Lung (tissue), 12 donors: ENCODE results near the gene BARX1. TPM values are rescaled to one million over a fixed set of nuclear protein-coding genes. Genes with fewer than 3 reads are reported as not detected.

Experiments used
- ATAC-seq: fragments of 200-7000 bp; cut with Tn5 transposase; one replicate; pipeline ENCODE4 v1.9.1; 2020; ENCODE audit warnings: moderate number of reproducible peaks; ENCODE audit not compliant: insufficient read depth, low FRiP score
- DNase-seq, 3 donors: peaks; one replicate each; pipeline ENCODE4 v3.0.0-alpha.2; 2013 to 2017
- H3K27ac ChIP-seq, 2 donors: one replicate each; pipeline ENCODE4 v1.5.1; 2013; ENCODE audit warnings: mild to moderate bottlenecking in 2 of 2, moderate library complexity in 2 of 2, control low read depth in 1 of 2, inconsistent platforms in 1 of 2, low read depth in 1 of 2, low read length in 1 of 2
- H3K27me3 ChIP-seq, 3 donors: one replicate each; pipeline ENCODE4 v1.5.1; 2013; ENCODE audit warnings: low read length in 2 of 3; ENCODE audit not compliant: control insufficient read depth in 3 of 3, insufficient read depth in 3 of 3
- H3K36me3 ChIP-seq, 4 donors: one replicate each; pipeline ENCODE4 v1.5.1; 2013; ENCODE audit warnings: low read length in 4 of 4, mild to moderate bottlenecking in 1 of 4, moderate library complexity in 1 of 4; ENCODE audit not compliant: control insufficient read depth in 4 of 4, insufficient read depth in 4 of 4
- H3K4me1 ChIP-seq, 5 donors: one replicate each; pipeline ENCODE4 v1.5.1; 2013; ENCODE audit warnings: low read length in 5 of 5, mild to moderate bottlenecking in 2 of 5, moderate library complexity in 1 of 5; ENCODE audit not compliant: control insufficient read depth in 5 of 5, insufficient read depth in 5 of 5
- H3K4me3 ChIP-seq: one replicate; pipeline ENCODE4 v1.5.1; 2013; ENCODE audit warnings: mild to moderate bottlenecking, control low read depth, moderate library complexity
- H3K9ac ChIP-seq, 2 donors: one replicate each; pipeline ENCODE4 v1.5.1; 2013; ENCODE audit warnings: low read length in 2 of 2, control low read depth in 1 of 2; ENCODE audit not compliant: insufficient read depth in 1 of 2
- H3K9me3 ChIP-seq, 4 donors: one replicate each; pipeline ENCODE4 v1.5.1; 2013; ENCODE audit warnings: low read length in 3 of 4, mild to moderate bottlenecking in 1 of 4, moderate library complexity in 1 of 4; ENCODE audit not compliant: control insufficient read depth in 4 of 4, insufficient read depth in 3 of 4
- WGBS, 2 donors: extraction: QIAGEN DNeasy Blood & Tissue Kit; methylation state at CpG; one replicate each; pipeline ENCODE4 v1.1.7; 2013; 5-methylcytosine and 5-hydroxymethylcytosine counted together
- polyA plus RNA-seq, 2 donors: library from polyadenylated mRNA; stranded (reverse); fragments of 200-250 nt; gene quantifications; one replicate each; pipeline ENCODE4 v1.2.1, GENCODE V29; 2013
- total RNA-seq, 2 donors: library from RNA; depleted of rRNA in 1 of 2; stranded (reverse); fragments of >200 nt in 1 of 2; gene quantifications; one replicate each; pipeline ENCODE4 v1.2.1, GENCODE V29; 2014 to 2021
- TF ChIP-seq, protein P1 (sequence below): IDR thresholded peaks from 2 replicates; pipeline ENCODE4 v1.5.1; 2012; ENCODE audit warnings: mild to moderate bottlenecking; ENCODE audit errors: control extremely low read depth, extremely low read depth
- donor health status: control.
- donor health status: control.
- donor health status: Bipolar disorder and iron deficiency.
- donor health status: healthy.
- donor health status: DM: yes; HTN: yes; CAD: no.

Gene BARX1
- total and polyA plus RNA-seq, 4 donors, result 0.08 to 0.09 TPM; not detected in 2

DNA sequence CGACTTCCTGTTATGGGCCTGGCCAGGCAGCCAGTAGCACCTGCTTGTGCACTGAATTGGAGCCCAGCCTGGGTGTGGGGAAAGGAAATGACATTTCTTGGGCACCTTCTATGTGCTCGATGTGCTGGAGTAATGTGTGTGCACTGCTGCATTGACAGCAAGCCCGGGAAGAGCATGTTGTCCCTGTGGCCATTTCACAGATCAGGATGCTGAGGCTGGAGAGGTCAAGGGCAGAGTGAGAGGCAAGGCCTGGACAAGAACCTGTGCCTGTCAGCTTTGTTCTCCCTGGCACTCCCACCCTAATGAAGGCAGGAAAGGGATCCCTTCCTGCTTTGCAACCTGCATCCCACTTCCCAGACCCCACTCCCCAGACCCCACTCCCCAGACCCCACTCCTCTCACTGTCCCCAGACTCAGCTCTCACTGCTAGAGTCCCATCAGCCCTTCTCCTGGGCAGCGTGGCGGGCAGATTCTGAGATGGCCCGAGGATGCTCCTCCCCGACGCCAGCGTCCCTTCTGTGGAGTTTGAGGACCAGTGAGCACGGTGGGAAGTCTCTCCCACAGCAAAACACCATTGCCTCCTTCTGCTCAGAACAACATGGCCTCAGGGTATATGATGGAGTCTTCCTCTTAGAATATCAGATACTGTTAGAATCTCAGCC, 49.6 kb downstream of the BARX1 start:
- no peak overlapping the region for H3K9ac ChIP-seq
- no peaks in the 10 kb centered on the region for H3K36me3 ChIP-seq
- TF ChIP-seq, protein P1, sequence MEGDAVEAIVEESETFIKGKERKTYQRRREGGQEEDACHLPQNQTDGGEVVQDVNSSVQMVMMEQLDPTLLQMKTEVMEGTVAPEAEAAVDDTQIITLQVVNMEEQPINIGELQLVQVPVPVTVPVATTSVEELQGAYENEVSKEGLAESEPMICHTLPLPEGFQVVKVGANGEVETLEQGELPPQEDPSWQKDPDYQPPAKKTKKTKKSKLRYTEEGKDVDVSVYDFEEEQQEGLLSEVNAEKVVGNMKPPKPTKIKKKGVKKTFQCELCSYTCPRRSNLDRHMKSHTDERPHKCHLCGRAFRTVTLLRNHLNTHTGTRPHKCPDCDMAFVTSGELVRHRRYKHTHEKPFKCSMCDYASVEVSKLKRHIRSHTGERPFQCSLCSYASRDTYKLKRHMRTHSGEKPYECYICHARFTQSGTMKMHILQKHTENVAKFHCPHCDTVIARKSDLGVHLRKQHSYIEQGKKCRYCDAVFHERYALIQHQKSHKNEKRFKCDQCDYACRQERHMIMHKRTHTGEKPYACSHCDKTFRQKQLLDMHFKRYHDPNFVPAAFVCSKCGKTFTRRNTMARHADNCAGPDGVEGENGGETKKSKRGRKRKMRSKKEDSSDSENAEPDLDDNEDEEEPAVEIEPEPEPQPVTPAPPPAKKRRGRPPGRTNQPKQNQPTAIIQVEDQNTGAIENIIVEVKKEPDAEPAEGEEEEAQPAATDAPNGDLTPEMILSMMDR, result no peak
- no peak for ATAC-seq
- no peaks in the 10 kb centered on the region for H3K9me3 ChIP-seq
- peaks cover 0 to 5% (median 0%) of the 10 kb centered on the region in 3 donors for H3K27me3 ChIP-seq
- H3K4me3 ChIP-seq, result no peak overlapping the region
- H3K27ac ChIP-seq, result no peak overlapping the region
- no peaks in the 10 kb centered on the region for H3K4me1 ChIP-seq
- DNase-seq, result no peak
- 86 to 90% methylated on average over 10 of the region's 10 CpGs for WGBS, 2 donors

DNA sequence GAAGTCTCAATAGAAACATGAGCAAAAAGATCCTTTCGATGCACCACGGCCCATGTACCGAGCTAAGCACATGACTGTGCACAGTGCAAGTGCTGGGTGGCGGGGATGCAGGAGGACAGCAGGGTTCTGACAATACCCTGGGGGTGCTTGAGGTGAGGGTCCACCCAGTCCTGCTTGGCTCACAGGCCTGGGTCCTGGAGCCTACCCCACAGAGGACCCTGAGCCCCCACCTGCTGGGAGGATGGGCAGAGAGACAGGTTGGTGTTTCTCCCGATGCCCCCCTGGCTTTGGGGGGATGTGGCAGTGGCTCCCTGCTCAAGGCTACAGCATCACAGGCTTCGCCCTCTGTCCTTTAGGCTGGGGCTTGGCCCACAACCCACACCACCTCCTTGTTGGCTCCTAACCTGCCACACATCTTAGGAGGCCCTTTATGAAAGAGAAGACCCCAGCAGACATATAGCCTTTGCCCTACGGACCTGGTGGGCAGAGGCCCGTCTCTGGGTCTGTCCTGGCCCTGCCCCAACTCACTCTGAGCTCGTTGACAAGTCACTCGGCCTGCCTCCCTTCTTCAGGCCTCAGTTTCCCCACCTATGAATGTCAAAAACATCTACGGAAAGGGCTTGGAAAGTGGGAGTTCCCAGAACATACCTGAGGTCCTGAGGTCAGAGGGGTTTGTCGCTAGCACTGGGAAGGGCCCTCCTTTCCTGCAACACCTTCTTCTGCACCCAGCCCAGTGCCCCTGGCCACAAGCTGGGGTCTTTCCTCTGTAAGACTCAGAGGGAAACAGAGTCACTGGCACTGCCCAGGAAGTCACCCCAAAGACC, 50.3 kb downstream of the BARX1 start:
- 83 to 91% methylated on average over 12 of the region's 12 CpGs for WGBS, 2 donors
- Histone ChIP-seq H3K4me3 (no peak overlapping the region), H3K27me3 (peaks cover 0 to 4% (median 0%) of the 10 kb centered on the region in 3 donors), H3K9me3 (peaks cover 0 to 2% (median 0%) of the 10 kb centered on the region in 4 donors), H3K27ac (no peak overlapping the region), H3K4me1 (no peaks in the 10 kb centered on the region), H3K36me3 (no peaks in the 10 kb centered on the region), H3K9ac (no peak overlapping the region)
- TF ChIP-seq, protein P1, result no peak
- ATAC-seq, result no peak
- no peak for DNase-seq

DNA sequence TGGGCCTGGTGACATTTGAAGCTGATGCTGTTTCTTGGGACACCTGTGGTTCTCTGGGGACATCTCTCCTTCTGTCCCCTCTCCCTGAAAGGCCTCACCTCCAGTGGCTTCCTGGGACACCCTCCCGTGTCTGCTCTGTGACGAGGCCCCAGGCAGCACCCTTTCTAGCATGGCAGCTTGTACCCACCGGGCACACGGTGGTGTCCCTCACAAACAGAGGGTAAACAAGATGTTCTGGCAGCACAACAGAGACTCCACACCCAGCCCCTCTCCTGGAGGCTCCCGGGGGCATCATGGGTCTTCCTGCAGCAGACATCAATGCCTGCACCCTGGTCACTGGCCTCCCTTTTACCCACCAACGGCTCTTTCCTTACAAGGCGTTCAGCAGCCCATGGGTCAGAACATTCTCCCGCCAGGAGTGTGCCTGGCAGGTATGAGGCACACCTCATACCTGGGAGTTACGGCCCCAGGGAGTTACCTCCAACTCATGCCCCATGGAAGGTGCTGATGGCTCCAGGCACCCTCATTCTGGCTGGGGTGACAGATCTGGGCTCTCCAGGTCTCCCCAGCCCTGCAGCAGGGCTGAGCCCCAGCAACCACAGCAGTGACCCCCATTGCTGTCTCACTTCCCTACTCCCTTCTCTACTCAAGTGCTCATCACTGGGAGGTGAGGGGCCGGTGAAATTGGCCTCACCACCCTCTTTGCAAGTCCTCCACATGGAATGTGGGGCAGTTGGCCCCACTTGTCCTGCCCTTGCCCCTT, 51.1 kb downstream of the BARX1 start:
- Histone ChIP-seq H3K4me1 (no peaks in the 10 kb centered on the region), H3K4me3 (no peak overlapping the region), H3K27me3 (no peaks in the 10 kb centered on the region), H3K9me3 (peaks cover 0 to 2% (median 0%) of the 10 kb centered on the region in 4 donors), H3K9ac (no peak overlapping the region), H3K27ac (no peak overlapping the region), H3K36me3 (no peaks in the 10 kb centered on the region)
- TF ChIP-seq, protein P1, result no peak
- DNase-seq (no peak), ATAC-seq (no peak)
- WGBS, 2 donors, result 82 to 93% methylated on average over 10 of the region's 10 CpGs
